Tibial nerve (tissue), 3 donors: ENCODE data around the gene COL1A2.

Experiments
- CTCF ChIP-seq, 5 experiments: fragments of 200-600 bp in 3 of 5; fragments of 450-650 bp in 2 of 5; sonication (generic) in 3 of 5; IDR thresholded peaks; one replicate each; pipeline ENCODE4 v1.5.1; 2016 to 2019; ENCODE audit warnings: antibody characterized with exemption in 5 of 5, mild to moderate bottlenecking in 3 of 5, moderate library complexity in 2 of 5
- POLR2A ChIP-seq, 2 donors: fragments of 450-650 bp; IDR thresholded peaks; one replicate each; pipeline ENCODE4 v1.6.1; 2017; ENCODE audit warnings: antibody characterized with exemption in 2 of 2, mild to moderate bottlenecking in 2 of 2, moderate library complexity in 2 of 2

- TF ChIP-seq CTCF (IDR thresholded peaks at IDR 0.05), result no peak
- no peak for TF ChIP-seq POLR2A (IDR thresholded peaks at IDR 0.05)
These were observed 84.0 kb downstream of the COL1A2 start for GRCh38 chr7:94478648-94479214.
